Nephron (organoid): ENCODE data around the gene TRPM7.

Experiments
- H3K27ac Mint-ChIP-seq, 3 experiments: 2 replicates each; pipeline ENCODE4 v1.8.0; 2020; ENCODE audit warnings: mixed read lengths in 3 of 3, mild to moderate bottlenecking in 2 of 3, moderate library complexity in 1 of 3
- H3K27me3 Mint-ChIP-seq: 2 replicates; pipeline ENCODE4 v1.8.0; 2021; ENCODE audit warnings: low read depth, mild to moderate bottlenecking, moderate library complexity, mixed read lengths
- H3K36me3 Mint-ChIP-seq: 2 replicates; pipeline ENCODE4 v1.8.0; 2020; ENCODE audit warnings: low read depth, mixed read lengths
- H3K4me1 Mint-ChIP-seq: 2 replicates; pipeline ENCODE4 v1.8.0; 2020; ENCODE audit warnings: mixed read lengths
- H3K4me3 Mint-ChIP-seq, 3 experiments: 2 replicates each; pipeline ENCODE4 v1.8.0; 2020; ENCODE audit warnings: mild to moderate bottlenecking in 3 of 3, mixed read lengths in 3 of 3, moderate library complexity in 2 of 3
- H3K9me3 Mint-ChIP-seq: 2 replicates; pipeline ENCODE4 v1.8.0; 2020; ENCODE audit warnings: mixed read lengths
- TF ChIP-seq, protein P1 (sequence below), 3 experiments: fragments of 200-600 bp; sonication (generic); IDR thresholded peaks; one replicate each; pipeline ENCODE4 v1.5.0; 2021; ENCODE audit warnings: antibody characterized with exemption in 3 of 3; ENCODE audit not compliant: unreplicated experiment in 3 of 3

Gene TRPM7

DNA sequence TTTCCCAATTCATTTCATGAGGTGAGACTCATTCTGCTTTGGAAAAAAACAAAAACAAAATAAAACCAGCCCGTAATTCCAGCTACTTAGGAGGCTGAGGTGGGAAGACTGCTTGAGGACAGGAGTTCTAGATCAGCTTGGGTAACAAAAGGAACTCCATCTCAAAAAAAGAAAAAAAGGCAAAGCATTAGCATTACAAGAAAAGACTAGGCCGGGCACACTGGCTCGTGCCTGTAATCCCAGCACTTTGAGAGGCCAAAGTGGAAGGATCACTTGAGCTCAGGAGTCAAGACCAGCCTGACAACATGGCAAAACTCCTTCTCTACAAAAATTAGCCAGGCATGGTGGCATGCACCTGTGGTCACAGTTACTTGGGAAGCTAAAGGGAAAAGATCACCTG, 33.9 kb downstream of the TRPM7 start:
- TF ChIP-seq, protein P1, sequence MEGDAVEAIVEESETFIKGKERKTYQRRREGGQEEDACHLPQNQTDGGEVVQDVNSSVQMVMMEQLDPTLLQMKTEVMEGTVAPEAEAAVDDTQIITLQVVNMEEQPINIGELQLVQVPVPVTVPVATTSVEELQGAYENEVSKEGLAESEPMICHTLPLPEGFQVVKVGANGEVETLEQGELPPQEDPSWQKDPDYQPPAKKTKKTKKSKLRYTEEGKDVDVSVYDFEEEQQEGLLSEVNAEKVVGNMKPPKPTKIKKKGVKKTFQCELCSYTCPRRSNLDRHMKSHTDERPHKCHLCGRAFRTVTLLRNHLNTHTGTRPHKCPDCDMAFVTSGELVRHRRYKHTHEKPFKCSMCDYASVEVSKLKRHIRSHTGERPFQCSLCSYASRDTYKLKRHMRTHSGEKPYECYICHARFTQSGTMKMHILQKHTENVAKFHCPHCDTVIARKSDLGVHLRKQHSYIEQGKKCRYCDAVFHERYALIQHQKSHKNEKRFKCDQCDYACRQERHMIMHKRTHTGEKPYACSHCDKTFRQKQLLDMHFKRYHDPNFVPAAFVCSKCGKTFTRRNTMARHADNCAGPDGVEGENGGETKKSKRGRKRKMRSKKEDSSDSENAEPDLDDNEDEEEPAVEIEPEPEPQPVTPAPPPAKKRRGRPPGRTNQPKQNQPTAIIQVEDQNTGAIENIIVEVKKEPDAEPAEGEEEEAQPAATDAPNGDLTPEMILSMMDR (IDR thresholded peaks at IDR 0.05; ENCODE audit: unreplicated experiment in 3 of 3) = no peak
- Mint-ChIP-seq H3K9me3 (no peaks in the 10 kb centered on the region), H3K27me3 (no peaks in the 10 kb centered on the region), H3K4me3 (no peak overlapping the region), H3K27ac (no peak overlapping the region), H3K4me1 (no peaks in the 10 kb centered on the region), H3K36me3 (peaks cover 66% of the 10 kb centered on the region)

DNA sequence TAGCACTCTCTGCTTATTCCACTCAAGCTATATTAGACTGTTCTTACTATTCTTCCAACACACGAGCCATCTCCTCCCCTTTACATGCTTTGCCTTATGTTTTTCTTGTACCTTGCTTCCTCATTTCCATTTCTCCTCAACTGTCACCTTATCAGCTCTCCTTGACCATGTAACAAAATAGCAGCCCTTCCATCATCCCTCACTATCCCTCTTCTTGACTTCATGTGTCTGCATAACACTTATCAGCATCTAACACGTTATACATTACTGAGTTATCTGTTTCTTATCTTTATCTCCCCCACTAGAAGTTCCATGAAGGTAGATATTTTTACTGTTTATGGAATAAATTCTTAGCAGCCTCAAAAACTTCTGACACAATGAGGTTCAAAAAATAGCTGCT, 45.3 kb downstream of the TRPM7 start:
- H3K4me1 Mint-ChIP-seq = no peaks in the 10 kb centered on the region
- H3K27ac Mint-ChIP-seq = no peak overlapping the region
- H3K9me3 Mint-ChIP-seq = no peaks in the 10 kb centered on the region
- H3K4me3 Mint-ChIP-seq = no peak overlapping the region
- H3K27me3 Mint-ChIP-seq = no peaks in the 10 kb centered on the region
- peaks cover 57% of the 10 kb centered on the region for H3K36me3 Mint-ChIP-seq
- TF ChIP-seq, protein P1 (IDR thresholded peaks at IDR 0.05; ENCODE audit: unreplicated experiment in 3 of 3) = no peak

DNA sequence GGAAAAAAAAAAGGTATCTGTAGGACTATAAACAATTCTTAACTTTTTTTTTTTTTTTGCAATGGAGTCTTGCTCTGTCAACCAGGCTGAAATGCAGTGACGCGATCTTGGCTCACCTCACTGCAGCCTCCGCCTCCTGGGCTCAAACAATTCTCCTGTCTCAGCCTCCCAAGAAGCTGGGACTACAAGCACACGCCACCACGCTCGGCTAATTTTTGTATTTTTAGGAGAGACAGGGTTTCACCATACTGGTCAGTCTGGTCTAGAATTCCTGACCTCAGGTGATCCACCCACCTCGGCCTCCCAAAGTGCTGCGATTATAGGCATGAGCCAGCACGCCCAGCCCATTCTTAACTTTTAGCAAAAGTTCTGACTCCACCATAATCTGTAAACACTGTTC, 50.5 kb downstream of the TRPM7 start:
- Mint-ChIP-seq H3K27me3 (no peaks in the 10 kb centered on the region), H3K4me3 (no peak overlapping the region), H3K4me1 (no peaks in the 10 kb centered on the region), H3K9me3 (no peaks in the 10 kb centered on the region), H3K36me3 (peaks cover 51% of the 10 kb centered on the region), H3K27ac (no peak overlapping the region)
- TF ChIP-seq, protein P1 (IDR thresholded peaks at IDR 0.05; ENCODE audit: unreplicated experiment in 3 of 3) = no peak

DNA sequence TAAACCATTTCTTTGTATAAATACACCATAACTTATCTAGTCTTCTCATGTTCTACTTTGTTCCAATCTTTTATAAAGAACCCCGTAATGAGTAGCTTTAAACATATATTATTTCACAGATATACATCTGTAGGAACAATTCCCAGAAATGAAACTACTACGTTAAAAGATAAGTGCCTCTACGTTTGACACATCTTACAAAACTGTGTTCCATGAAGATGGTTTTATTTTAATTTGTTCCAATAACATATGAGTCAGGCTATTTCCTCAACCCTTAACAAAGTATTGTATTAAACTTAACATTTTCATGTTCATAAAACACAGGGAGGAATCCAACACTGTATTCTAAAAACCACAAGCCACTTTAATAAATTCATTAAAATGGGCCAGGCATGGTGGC, 52.9 kb downstream of the TRPM7 start:
- TF ChIP-seq, protein P1 (IDR thresholded peaks at IDR 0.05; ENCODE audit: unreplicated experiment in 3 of 3) = no peak
- Mint-ChIP-seq H3K9me3 (no peaks in the 10 kb centered on the region), H3K4me1 (no peaks in the 10 kb centered on the region), H3K27ac (no peak overlapping the region), H3K27me3 (no peaks in the 10 kb centered on the region), H3K36me3 (peaks cover 50% of the 10 kb centered on the region), H3K4me3 (no peak overlapping the region)

DNA sequence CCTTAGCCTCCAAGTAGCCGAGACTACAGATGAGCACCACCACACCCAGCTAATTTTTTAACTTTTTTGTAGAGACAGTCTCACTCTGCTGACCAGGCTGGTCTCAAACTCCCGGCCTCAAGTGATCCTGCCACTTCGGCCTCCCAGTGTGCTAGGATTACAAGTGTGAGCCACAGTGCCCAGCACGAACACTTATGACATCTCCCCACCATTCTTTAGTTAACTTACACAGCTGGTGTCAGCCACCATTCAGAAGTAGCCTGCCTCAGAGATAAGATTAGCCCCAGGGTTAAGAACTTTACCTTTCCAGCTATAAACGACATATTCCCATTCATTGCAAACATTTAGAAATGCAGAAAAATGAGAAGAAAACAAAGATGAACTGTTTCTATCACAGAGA, 58.2 kb downstream of the TRPM7 start:
- Mint-ChIP-seq H3K27me3 (no peaks in the 10 kb centered on the region), H3K4me1 (peaks cover 4% of the 10 kb centered on the region), H3K27ac (no peak overlapping the region), H3K36me3 (peaks cover 48% of the 10 kb centered on the region), H3K4me3 (no peak overlapping the region), H3K9me3 (no peaks in the 10 kb centered on the region)
- TF ChIP-seq, protein P1 (IDR thresholded peaks at IDR 0.05; ENCODE audit: unreplicated experiment in 3 of 3) = no peak

DNA sequence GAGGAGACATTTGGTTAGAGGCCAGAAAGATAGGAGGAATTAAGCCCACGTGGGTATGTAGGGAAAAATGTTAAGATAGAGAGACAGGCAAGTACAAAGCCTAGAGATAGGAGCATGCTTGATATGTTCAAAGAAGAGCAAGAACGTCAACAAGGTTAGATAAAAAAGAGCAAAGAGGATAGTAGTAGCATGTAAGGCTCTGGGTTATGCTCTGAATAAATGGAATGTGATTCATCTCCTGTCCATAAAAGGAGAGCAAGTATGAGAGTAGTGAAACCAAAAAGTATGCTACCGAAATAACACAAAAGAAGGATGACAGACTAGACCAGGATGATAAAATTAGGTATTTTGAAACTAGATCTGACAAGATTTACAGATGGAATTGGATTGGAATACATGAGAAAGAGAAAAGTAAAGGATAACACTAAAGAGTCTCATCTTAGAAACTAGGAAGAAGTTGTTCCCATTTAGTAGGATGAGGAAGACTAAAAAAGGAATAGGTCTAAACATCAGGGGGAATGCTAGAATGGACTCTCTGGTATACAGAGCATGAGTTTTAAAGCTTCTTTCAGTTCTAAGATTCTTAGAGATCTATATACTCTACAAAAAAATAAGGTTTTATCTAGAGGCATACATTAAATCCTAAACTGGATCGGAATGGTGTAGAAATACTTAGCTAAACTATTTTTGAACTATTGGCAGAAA, 59.1 kb downstream of the TRPM7 start:
- H3K4me3 Mint-ChIP-seq = no peak overlapping the region
- peaks cover 4% of the 10 kb centered on the region for H3K4me1 Mint-ChIP-seq
- no peaks in the 10 kb centered on the region for H3K9me3 Mint-ChIP-seq
- peak overlapping the region in 2 of 3 experiments; percentile 10 to 15 for H3K27ac Mint-ChIP-seq
- TF ChIP-seq, protein P1 (IDR thresholded peaks at IDR 0.05; ENCODE audit: unreplicated experiment in 3 of 3) = no peak
- H3K36me3 Mint-ChIP-seq = peaks cover 44% of the 10 kb centered on the region
- no peaks in the 10 kb centered on the region for H3K27me3 Mint-ChIP-seq
